Measurements from ENCODE around the gene CLEC7A.

- TF ChIP-seq EZH2phosphoT487 (IDR thresholded peaks at IDR 0.05; ENCODE audit: borderline replicate concordance) (no peak), CTCF (IDR thresholded peaks at IDR 0.05 in 2 of 3, conservative IDR thresholded peaks at IDR 0.05 in 1 of 3; ENCODE audit: borderline replicate concordance in 1 of 3, insufficient read depth in 1 of 3, low read depth in 2 of 3, low read length in 2 of 3) (no peak), MAX (IDR thresholded peaks at IDR 0.05) (no peak), TCF7L2 (IDR thresholded peaks at IDR 0.05; ENCODE audit: borderline replicate concordance, extremely low read depth, insufficient read depth, insufficient read length) (no peak), SIN3A (IDR thresholded peaks at IDR 0.05; ENCODE audit: low read depth) (no peak), POLR2A (IDR thresholded peaks at IDR 0.05; ENCODE audit: borderline replicate concordance, extremely low read depth, insufficient read depth, insufficient read length) (no peak), REST (IDR thresholded peaks at IDR 0.05; ENCODE audit: low read depth) (no peak), SP1 (IDR thresholded peaks at IDR 0.05; ENCODE audit: low read depth) (no peak)
These were observed 6.7 kb upstream of the CLEC7A start for GRCh38 chr12:10136637-10137205.
